K562 (cell line): ENCODE data around the gene TTL. TPM values are rescaled to one million over a fixed set of nuclear protein-coding genes. Genes with fewer than 3 reads are reported as not detected.

Experiments used
- ATAC-seq: fragments of 200-7000 bp; cut with Tn5 transposase; 3 replicates; pipeline ENCODE4 v1.9.1; 2020; ENCODE audit warnings: moderate library complexity
- BruUV-seq: library from RNA; stranded (reverse); fragments of 400-500 nt; replicated peaks from 2 replicates; lab custom pipeline; 2021; lab: Mats Ljungman, UMichigan
- CTCF ChIA-PET: fragments of 300-600 bp; formaldehyde crosslinking; extraction: SDS; loops from one replicate; lab custom pipeline; 2021; ENCODE audit warnings: low intra/inter-chr PET ratio; lab: Yijun Ruan, JAX
- POLR2A ChIA-PET: fragments of 300-600, 350-650 bp; sonication (Branson Sonifier 250); formaldehyde crosslinking; extraction: SDS; loops from one replicate; lab custom pipeline; 2021; ENCODE audit warnings: antibody characterized with exemption, inconsistent platforms; lab: Yijun Ruan, JAX
- DNase-seq, 4 experiments: peaks; one replicate each; pipeline versions ENCODE4 v3.0.0 to v3.0.0-alpha.2; 2011 to 2018; ENCODE audit warnings: low spot score in 3 of 4, mixed read lengths in 3 of 4; ENCODE audit errors: extremely low read depth in 1 of 4
- FAIRE-seq: peaks from 2 replicates; lab custom pipeline; 2011; peaks lifted over from hg19 to GRCh38; lab: Jason Lieb, UNC
- H2AFZ ChIP-seq: 2 replicates; pipeline ENCODE4 v1.6.0; 2011; ENCODE audit warnings: low read depth, low read length, control low read depth, inconsistent platforms
- H3K27ac ChIP-seq: fragments of 200-600 bp; 3 replicates; pipeline ENCODE4 v1.8.0; 2011; ENCODE audit warnings: low read depth, mild to moderate bottlenecking, control low read depth, inconsistent platforms, low read length, moderate library complexity, mixed read lengths; ENCODE audit errors: extremely low read depth
- H3K27me3 ChIP-seq, 2 experiments: fragments of 300-600 bp in 1 of 2; 2 replicates in 1 of 2; 3 replicates in 1 of 2; pipeline versions ENCODE4 v1.6.0 to v1.8.0; 2011; ENCODE audit warnings: inconsistent platforms in 2 of 2, low read length in 2 of 2, mild to moderate bottlenecking in 1 of 2, mixed read lengths in 1 of 2, moderate library complexity in 1 of 2; ENCODE audit not compliant: control insufficient read depth in 2 of 2, insufficient read depth in 2 of 2
- H3K36me3 ChIP-seq: fragments of 300-600 bp; 3 replicates; pipeline ENCODE4 v1.8.0; 2011; ENCODE audit warnings: mild to moderate bottlenecking, low read length, inconsistent platforms; ENCODE audit not compliant: control insufficient read depth, insufficient read depth
- H3K4me1 ChIP-seq, 2 experiments: fragments of 200-600 bp in 1 of 2; replicated peaks in 1 of 2; 2 replicates in 1 of 2; 3 replicates in 1 of 2; pipeline versions ENCODE4 v1.5.1 to v1.8.0; 2011; ENCODE audit warnings: inconsistent platforms in 2 of 2, low read length in 2 of 2, mild to moderate bottlenecking in 1 of 2, mixed read lengths in 1 of 2, moderate library complexity in 1 of 2; ENCODE audit not compliant: control insufficient read depth in 2 of 2, insufficient read depth in 2 of 2
- H3K4me2 ChIP-seq: 2 replicates; pipeline ENCODE4 v1.6.1; 2011; ENCODE audit warnings: low read length, control low read depth, inconsistent platforms, mixed read lengths; ENCODE audit not compliant: insufficient read depth
- H3K4me3 ChIP-seq: fragments of 200-600 bp; sonication (generic), shearing (Covaris generic); 2 replicates; pipeline ENCODE4 v1.5.1; 2016; ENCODE audit warnings: control low read depth, inconsistent platforms
- H3K79me2 ChIP-seq: fragments of 200-600 bp; 3 replicates; pipeline ENCODE4 v1.8.0; 2011; ENCODE audit warnings: low read length, inconsistent platforms; ENCODE audit not compliant: control insufficient read depth, insufficient read depth
- H3K9ac ChIP-seq, 2 experiments: 2 replicates each; pipeline versions ENCODE4 v1.6.0 to v1.6.1; 2011; ENCODE audit warnings: low read depth in 2 of 2, low read length in 2 of 2, control low read depth in 1 of 2, inconsistent platforms in 1 of 2, mild to moderate bottlenecking in 1 of 2, mixed read lengths in 1 of 2; ENCODE audit not compliant: insufficient read depth in 1 of 2
- H3K9me1 ChIP-seq: one replicate; pipeline ENCODE4 v1.6.0; 2011; ENCODE audit warnings: inconsistent platforms, mild to moderate bottlenecking, low read length, moderate library complexity; ENCODE audit not compliant: control insufficient read depth, insufficient read depth
- H3K9me3 ChIP-seq: replicated peaks from 2 replicates; pipeline ENCODE4 v1.5.1; 2011; ENCODE audit warnings: low read depth, low read length, inconsistent platforms; ENCODE audit not compliant: control insufficient read depth, insufficient read depth
- H4K20me1 ChIP-seq: replicated peaks from 2 replicates; pipeline ENCODE4 v1.6.1; 2011; ENCODE audit warnings: low read length, inconsistent platforms, mixed read lengths; ENCODE audit not compliant: control insufficient read depth, insufficient read depth
- WGBS: fragments of 100-300 bp; shearing (Covaris generic); methylation state at CpG from one replicate; pipeline ENCODE4 v1.1.6; 2016; ENCODE audit warnings: low coverage, mixed read lengths; ENCODE audit not compliant: insufficient coverage; ENCODE audit errors: missing lambda C conversion rate; 5-methylcytosine and 5-hydroxymethylcytosine counted together
- in situ Hi-C: fragments of 300-500 bp; cut with MboI; formaldehyde crosslinking; loops from 4 replicates; pipeline ENCODE4 v1.15.0; 2018; ENCODE audit warnings: inconsistent platforms, mixed read lengths
- intact Hi-C: fragments of 100-400 bp; cut with micrococcal nuclease; formaldehyde crosslinking; loops from 2 replicates; pipeline ENCODE4 v1.14.2; 2022
- polyA plus RNA-seq, 8 experiments: library from polyadenylated mRNA; depleted of rRNA in 4 of 8; stranded (reverse) in 5 of 8; unstranded in 3 of 8; fragments of >200 nt; fragmentation: Nextera tagmentation in 2 of 8; fragmentation: Illumina TruSeq in 1 of 8; extraction: Ambion mirVana in 2 of 8; extraction: Trizol in 1 of 8; gene quantifications; 2 replicates each; pipeline versions ENCODE4 v1.2.1 to v1.2.3, GENCODE V29; 2011 to 2014; ENCODE audit warnings: inconsistent platforms in 1 of 8, missing spikeins in 1 of 8
- total RNA-seq, 7 experiments: library from RNA; depleted of rRNA in 6 of 7; stranded (reverse); fragments of >200 nt in 6 of 7; fragmentation: Illumina TruSeq in 2 of 7; extraction: Trizol in 2 of 7; gene quantifications; 2 replicates each; pipeline versions ENCODE4 v1.2.1 to v1.2.3, GENCODE V29; 2011 to 2021; ENCODE audit warnings: low replicate concordance in 1 of 7
- TF ChIP-seq, protein P1 (sequence below): sonication (generic); formaldehyde crosslinking; IDR thresholded peaks from 2 replicates; pipeline ENCODE4 v1.8.0; 2022; ENCODE audit warnings: mild to moderate bottlenecking, missing genetic modification reagents
- TF ChIP-seq, protein P2 (sequence below): fragments of 450-650 bp; IDR thresholded peaks from 2 replicates; pipeline ENCODE4 v1.6.1; 2018; ENCODE audit not compliant: partially characterized antibody

TTL gene
- total and polyA plus RNA-seq, 9 of the 15 experiments (the other 6 are each of a cell fraction or from before 2014, with no cell fraction given) = 9.4 to 54.4 (median 34.9) TPM

DNA sequence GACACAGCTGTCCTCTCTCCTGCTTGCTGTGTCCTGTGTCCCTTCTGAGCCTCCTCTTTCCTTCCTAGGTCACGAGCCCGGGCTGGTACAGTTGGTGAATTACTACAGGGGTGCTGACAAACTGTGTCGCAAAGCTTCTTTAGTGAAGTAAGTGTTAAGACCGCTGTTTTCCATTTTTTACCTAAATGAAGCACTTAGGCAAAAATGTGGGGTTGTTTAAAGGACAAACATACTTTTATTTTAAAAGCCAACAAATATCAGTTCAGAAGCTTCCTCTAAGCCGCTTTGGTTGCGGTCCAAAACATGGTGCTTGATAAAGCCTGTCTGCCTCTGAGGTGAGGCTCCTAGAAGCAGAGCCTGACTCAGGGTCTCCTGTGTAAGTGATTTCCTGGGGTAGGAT is 3.9 kb downstream of the TTL start:
- no peaks in the 10 kb centered on the region; a peak in 1 of 5 replicates for H3K27me3 ChIP-seq
- 94% methylated on average over 6 of the region's 6 CpGs for WGBS
- H4K20me1 ChIP-seq = no peaks in the 10 kb centered on the region
- H3K9me1 ChIP-seq = no peaks in the 10 kb centered on the region
- CTCF ChIA-PET = no interaction called here
- intact Hi-C loops = loop anchor here (10.0 kb wide), 2 partner anchors 239 to 601 kb away; partner anchors contain the start of genes ANAPC1 and NT5DC4
- no peaks in the 10 kb centered on the region for H3K9me3 ChIP-seq
- TF ChIP-seq, protein P1, sequence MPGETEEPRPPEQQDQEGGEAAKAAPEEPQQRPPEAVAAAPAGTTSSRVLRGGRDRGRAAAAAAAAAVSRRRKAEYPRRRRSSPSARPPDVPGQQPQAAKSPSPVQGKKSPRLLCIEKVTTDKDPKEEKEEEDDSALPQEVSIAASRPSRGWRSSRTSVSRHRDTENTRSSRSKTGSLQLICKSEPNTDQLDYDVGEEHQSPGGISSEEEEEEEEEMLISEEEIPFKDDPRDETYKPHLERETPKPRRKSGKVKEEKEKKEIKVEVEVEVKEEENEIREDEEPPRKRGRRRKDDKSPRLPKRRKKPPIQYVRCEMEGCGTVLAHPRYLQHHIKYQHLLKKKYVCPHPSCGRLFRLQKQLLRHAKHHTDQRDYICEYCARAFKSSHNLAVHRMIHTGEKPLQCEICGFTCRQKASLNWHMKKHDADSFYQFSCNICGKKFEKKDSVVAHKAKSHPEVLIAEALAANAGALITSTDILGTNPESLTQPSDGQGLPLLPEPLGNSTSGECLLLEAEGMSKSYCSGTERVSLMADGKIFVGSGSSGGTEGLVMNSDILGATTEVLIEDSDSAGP = no peak
- TF ChIP-seq, protein P2, sequence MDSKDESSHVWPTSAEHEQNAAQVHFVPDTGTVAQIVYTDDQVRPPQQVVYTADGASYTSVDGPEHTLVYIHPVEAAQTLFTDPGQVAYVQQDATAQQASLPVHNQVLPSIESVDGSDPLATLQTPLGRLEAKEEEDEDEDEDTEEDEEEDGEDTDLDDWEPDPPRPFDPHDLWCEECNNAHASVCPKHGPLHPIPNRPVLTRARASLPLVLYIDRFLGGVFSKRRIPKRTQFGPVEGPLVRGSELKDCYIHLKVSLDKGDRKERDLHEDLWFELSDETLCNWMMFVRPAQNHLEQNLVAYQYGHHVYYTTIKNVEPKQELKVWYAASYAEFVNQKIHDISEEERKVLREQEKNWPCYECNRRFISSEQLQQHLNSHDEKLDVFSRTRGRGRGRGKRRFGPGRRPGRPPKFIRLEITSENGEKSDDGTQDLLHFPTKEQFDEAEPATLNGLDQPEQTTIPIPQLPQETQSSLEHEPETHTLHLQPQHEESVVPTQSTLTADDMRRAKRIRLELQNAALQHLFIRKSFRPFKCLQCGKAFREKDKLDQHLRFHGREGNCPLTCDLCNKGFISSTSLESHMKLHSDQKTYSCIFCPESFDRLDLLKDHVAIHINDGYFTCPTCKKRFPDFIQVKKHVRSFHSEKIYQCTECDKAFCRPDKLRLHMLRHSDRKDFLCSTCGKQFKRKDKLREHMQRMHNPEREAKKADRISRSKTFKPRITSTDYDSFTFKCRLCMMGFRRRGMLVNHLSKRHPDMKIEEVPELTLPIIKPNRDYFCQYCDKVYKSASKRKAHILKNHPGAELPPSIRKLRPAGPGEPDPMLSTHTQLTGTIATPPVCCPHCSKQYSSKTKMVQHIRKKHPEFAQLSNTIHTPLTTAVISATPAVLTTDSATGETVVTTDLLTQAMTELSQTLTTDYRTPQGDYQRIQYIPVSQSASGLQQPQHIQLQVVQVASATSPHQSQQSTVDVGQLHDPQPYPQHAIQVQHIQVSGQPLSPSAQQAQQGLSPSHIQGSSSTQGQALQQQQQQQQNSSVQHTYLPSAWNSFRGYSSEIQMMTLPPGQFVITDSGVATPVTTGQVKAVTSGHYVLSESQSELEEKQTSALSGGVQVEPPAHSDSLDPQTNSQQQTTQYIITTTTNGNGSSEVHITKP = peak; percentile 92
- in situ Hi-C loops = loop anchor here (25.0 kb wide), 1 partner anchor 224 kb away; the partner anchor contains the start of gene ZC3H8
- no peak overlapping the region for H3K27ac ChIP-seq
- peaks cover 46% of the 10 kb centered on the region for H3K36me3 ChIP-seq
- no peak overlapping the region for H3K4me2 ChIP-seq
- H3K79me2 ChIP-seq = peaks cover 66% of the 10 kb centered on the region
- FAIRE-seq = no peak
- peaks cover 17 to 20% of the 10 kb centered on the region in 2 experiments; a peak in 4 of 5 replicates for H3K4me1 ChIP-seq
- DNase-seq = peak in 1 of 4 experiments; percentile 1
- H2AFZ ChIP-seq = no peak overlapping the region
- ATAC-seq = no peak
- POLR2A ChIA-PET = interaction anchor here (0.7 to 1.2 kb wide), 2 partner anchors 227 to 364 kb away, joined by 3 read pairs; no protein-coding TSS in a partner anchor
- no peak overlapping the region for H3K9ac ChIP-seq
- H3K4me3 ChIP-seq = no peak overlapping the region
- BruUV-seq = no TSS peak
